DND-41 (cell line): ENCODE measurements around the gene ERICH3.

Experiments
- CTCF ChIP-seq: IDR thresholded peaks from 2 replicates; pipeline ENCODE4 v1.5.1; 2012; ENCODE audit warnings: borderline replicate concordance, low read length, moderate library complexity, mild to moderate bottlenecking; ENCODE audit not compliant: poor library complexity, severe bottlenecking; ENCODE audit errors: extremely low read depth
- EZH2 ChIP-seq: IDR thresholded peaks from 3 replicates; pipeline ENCODE4 v1.6.1; 2012; ENCODE audit warnings: borderline replicate concordance, low read depth, mild to moderate bottlenecking, moderate library complexity, low read length, inconsistent platforms; ENCODE audit not compliant: severe bottlenecking

GRCh38 chr1:74579425-74579824 lies 94.2 kb downstream of the ERICH3 start:
- TF ChIP-seq EZH2 (no peak), CTCF (no peak)
